ENCODE results near the gene TNMD.
"Not testable (repeated sequence)": the region's sequence is repeated elsewhere in the genome, so short reads cannot be mapped to it uniquely, and the experiment has no call there.

The TNMD gene

DNA sequence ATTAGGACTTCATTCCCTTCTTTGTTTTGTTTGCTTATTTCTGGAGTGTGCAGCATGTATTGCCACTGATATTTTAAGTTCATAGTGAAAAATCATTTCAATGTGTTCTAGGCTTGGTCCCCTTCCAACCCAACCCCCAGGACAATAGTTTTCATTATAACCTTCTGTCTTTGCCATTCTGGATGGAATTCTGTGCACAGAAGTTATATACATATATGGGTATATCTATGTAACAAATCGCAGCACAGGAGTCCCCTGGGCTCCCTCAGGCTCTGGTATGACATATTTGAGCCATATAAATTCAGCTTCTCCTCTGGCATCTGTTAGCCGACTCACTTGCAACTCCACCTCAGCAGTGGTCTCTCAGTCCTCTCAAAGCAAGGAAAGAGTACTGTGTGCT, at the start of gene TNMD:
TNMD (plus strand) TSS at position 326 of the 400 bp plus-strand sequence. CDS start 83 bp downstream, outside the sequence.
- Histone ChIP-seq H3K4me1 (ENCODE audit: control insufficient read depth, insufficient read depth, low read length) (peaks cover 5% of the 10 kb centered on the region), H3K9me3 (ENCODE audit: control insufficient read depth, low read length) (no peaks in the 10 kb centered on the region), H3K4me3 (ENCODE audit: low read length) (no peak within 1 kb of the TSS), H3K36me3 (ENCODE audit: control insufficient read depth, insufficient read depth, low read length) (no peaks in the 10 kb centered on the region), H3K9ac (ENCODE audit: low read length) (no peak within 1 kb of the TSS), H3K27me3 (ENCODE audit: control insufficient read depth, insufficient read depth, low read length) (no peaks in the 10 kb centered on the region)

DNA sequence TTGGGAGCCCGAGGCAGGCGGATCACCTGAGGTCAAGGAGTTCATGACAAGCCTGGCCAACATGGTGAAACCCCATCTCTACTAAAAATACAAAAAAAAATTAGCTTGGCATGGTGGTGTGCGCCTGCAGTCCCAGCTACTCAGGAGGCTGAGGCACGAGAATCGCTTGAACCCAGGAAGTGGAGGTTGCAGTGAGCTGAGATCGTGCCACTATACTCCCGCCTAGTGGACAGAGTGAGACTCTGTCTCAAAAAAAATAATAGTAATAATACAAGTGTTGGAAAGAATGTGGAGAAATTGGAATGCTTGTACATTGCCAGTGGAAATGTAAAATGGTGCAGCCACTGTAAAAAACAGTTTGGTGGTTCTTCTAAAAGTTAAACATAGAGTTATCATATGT, 19.2 kb upstream of the TNMD start:
- H3K4me1 ChIP-seq (ENCODE audit: control insufficient read depth, insufficient read depth, low read length); H3K4me3 ChIP-seq (ENCODE audit: low read length); H3K27me3 ChIP-seq (ENCODE audit: control insufficient read depth, insufficient read depth, low read length); H3K9ac ChIP-seq (ENCODE audit: low read length); H3K9me3 ChIP-seq (ENCODE audit: control insufficient read depth, low read length); H3K36me3 ChIP-seq (ENCODE audit: control insufficient read depth, insufficient read depth, low read length): not testable (repeated sequence)

DNA sequence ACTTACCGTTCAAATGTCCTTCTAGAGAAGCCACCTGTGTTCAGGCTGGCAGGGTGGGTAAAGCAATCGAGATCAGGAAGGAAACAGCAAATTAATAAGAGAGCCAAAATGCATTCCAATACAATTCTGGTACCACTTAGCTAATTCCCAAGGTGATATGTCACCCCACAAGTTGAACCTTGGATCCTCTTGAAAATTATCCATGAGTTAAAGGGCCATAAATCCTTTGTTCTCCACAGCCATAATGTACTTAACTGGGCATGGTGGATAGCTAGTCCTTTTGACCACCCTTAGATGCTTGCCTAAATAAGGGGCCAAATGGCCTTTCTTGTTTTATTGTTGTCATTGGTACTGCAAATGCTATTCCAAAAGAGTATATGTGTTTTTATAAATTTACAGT, 2.0 kb downstream of the TNMD start:
- Histone ChIP-seq H3K4me1 (ENCODE audit: control insufficient read depth, insufficient read depth, low read length) (peaks cover 5% of the 10 kb centered on the region), H3K27me3 (ENCODE audit: control insufficient read depth, insufficient read depth, low read length) (no peaks in the 10 kb centered on the region), H3K4me3 (ENCODE audit: low read length) (no peak overlapping the region), H3K9me3 (ENCODE audit: control insufficient read depth, low read length) (no peaks in the 10 kb centered on the region), H3K36me3 (ENCODE audit: control insufficient read depth, insufficient read depth, low read length) (no peaks in the 10 kb centered on the region), H3K9ac (ENCODE audit: low read length) (no peak overlapping the region)

DNA sequence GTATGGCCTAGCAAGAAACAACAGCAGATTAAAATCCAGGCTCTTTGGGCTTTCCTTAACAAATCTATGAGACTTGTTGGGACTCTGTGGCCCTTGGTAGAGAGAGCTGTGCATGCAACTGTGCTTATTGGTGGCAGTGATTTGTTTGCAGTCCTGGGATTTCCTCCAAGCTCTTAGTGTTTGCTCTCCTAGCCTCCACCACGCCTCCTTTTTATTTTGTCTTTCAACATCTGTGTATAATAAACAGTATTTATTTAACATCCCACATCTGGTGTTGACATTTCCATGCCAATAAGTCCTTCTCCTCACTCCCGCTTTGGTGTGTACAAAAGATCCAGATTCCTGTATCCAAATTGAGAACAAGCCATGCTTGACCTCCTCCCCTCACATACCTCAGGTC, 3.1 kb downstream of the TNMD start:
- Histone ChIP-seq H3K4me3 (ENCODE audit: low read length) (no peak overlapping the region), H3K27me3 (ENCODE audit: control insufficient read depth, insufficient read depth, low read length) (no peaks in the 10 kb centered on the region), H3K9ac (ENCODE audit: low read length) (no peak overlapping the region), H3K4me1 (ENCODE audit: control insufficient read depth, insufficient read depth, low read length) (peaks cover 5% of the 10 kb centered on the region), H3K36me3 (ENCODE audit: control insufficient read depth, insufficient read depth, low read length) (no peaks in the 10 kb centered on the region), H3K9me3 (ENCODE audit: control insufficient read depth, low read length) (no peaks in the 10 kb centered on the region)

DNA sequence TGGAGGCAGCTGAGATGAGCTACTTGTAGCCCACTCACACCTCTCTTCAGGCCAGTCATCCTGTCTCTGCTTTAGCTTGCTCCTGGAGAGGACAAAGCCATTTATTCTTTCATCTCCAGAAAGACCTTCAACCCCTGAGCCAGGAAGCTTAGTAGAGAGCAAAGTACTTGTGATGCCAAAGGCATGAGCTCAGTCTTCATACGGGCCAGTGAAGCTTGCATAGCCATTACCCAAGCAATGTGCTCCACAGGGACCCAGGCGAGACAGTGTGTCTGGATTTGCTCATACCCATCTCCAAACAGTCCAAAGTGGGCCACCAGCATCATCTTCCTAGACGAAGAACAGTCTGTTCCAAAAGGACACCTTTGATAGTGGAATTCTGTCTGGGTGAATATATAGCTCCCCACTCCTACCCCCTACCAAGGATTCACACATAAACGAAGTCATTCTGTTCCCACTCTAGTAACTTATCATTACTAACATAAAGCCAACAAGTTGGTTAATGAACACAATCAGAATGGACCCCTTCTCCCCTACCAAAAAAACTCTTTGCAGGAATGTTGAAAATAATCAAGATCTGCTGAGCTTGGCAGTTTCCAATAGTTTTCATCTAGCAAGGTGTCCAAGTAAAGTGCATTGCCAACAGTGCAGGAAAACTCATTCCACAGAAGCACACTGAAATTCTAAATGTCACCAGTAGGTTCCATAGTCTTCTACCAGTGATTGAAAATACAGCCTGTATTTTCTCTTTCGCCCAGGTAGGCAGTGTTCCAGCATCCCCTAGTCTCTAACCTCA, 6.7 kb downstream of the TNMD start:
- peaks cover 5% of the 10 kb centered on the region for H3K4me1 ChIP-seq (ENCODE audit: control insufficient read depth, insufficient read depth, low read length)
- no peaks in the 10 kb centered on the region for H3K9me3 ChIP-seq (ENCODE audit: control insufficient read depth, low read length)
- no peaks in the 10 kb centered on the region for H3K27me3 ChIP-seq (ENCODE audit: control insufficient read depth, insufficient read depth, low read length)
- no peak overlapping the region for H3K9ac ChIP-seq (ENCODE audit: low read length)
- H3K36me3 ChIP-seq (ENCODE audit: control insufficient read depth, insufficient read depth, low read length) = no peaks in the 10 kb centered on the region
- no peak overlapping the region for H3K4me3 ChIP-seq (ENCODE audit: low read length)

DNA sequence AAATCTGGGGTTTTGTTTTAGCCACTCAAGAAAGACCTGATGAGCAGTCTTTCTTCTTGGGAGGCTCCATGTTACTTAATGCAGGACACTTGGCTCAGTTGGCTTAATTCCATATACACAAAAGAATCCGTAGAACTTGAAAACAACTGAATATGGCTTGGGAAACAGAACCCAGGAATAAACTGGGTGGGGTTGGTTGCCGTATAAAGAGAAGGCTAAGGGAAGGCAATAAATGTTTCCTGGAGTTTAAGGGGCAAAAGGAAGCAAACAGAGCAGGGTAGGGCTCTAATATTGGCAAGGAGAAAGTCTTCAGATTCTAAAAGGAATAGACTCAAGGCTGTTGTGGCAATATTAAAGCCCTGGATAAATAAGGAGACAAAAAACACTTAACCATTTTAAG, 8.4 kb downstream of the TNMD start:
- Histone ChIP-seq H3K9me3 (ENCODE audit: control insufficient read depth, low read length) (no peaks in the 10 kb centered on the region), H3K27me3 (ENCODE audit: control insufficient read depth, insufficient read depth, low read length) (no peaks in the 10 kb centered on the region), H3K4me3 (ENCODE audit: low read length) (no peak overlapping the region), H3K4me1 (ENCODE audit: control insufficient read depth, insufficient read depth, low read length) (no peaks in the 10 kb centered on the region), H3K36me3 (ENCODE audit: control insufficient read depth, insufficient read depth, low read length) (no peaks in the 10 kb centered on the region), H3K9ac (ENCODE audit: low read length) (no peak overlapping the region)

DNA sequence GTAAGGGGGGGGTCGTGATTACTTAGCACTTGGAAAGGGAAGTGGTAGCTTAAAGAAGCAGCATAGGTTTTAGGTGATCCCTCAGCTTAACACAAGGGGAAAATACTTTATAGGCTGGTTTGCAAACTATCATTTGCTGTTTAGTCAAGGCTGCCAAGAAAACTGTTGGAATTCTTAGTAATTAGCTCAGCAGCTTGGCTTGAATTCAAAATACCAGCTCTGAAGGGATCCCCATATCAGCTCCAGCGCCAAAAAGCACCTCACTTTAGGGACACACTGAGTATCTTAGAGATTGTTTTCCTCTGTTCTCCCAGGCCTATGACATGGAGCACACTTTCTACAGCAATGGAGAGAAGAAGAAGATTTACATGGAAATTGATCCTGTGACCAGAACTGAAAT, 8.8 kb downstream of the TNMD start:
- Histone ChIP-seq H3K9me3 (ENCODE audit: control insufficient read depth, low read length) (no peaks in the 10 kb centered on the region), H3K4me3 (ENCODE audit: low read length) (no peak overlapping the region), H3K36me3 (ENCODE audit: control insufficient read depth, insufficient read depth, low read length) (no peaks in the 10 kb centered on the region), H3K4me1 (ENCODE audit: control insufficient read depth, insufficient read depth, low read length) (no peaks in the 10 kb centered on the region), H3K9ac (ENCODE audit: low read length) (no peak overlapping the region), H3K27me3 (ENCODE audit: control insufficient read depth, insufficient read depth, low read length) (no peaks in the 10 kb centered on the region)

DNA sequence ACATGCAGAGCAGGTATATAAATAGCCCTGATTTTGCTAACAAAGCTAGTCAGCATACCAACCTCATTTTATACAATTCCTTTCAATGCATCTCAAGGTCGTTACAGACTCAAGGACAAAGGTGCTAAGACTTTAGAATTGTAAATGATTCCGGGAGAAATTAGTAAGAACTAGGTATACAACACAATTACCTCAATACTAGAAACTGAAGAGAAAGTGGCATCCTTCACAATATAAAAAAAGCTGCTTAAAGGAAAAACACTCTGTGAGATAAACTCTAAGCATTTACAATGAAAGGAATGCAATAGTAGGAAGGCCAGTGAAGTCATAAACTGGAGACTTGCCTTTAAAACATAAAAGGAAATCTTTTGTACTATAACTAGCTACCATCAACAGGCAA, 11.9 kb downstream of the TNMD start:
- Histone ChIP-seq H3K27me3 (ENCODE audit: control insufficient read depth, insufficient read depth, low read length) (no peaks in the 10 kb centered on the region), H3K9ac (ENCODE audit: low read length) (no peak overlapping the region), H3K36me3 (ENCODE audit: control insufficient read depth, insufficient read depth, low read length) (no peaks in the 10 kb centered on the region), H3K9me3 (ENCODE audit: control insufficient read depth, low read length) (no peaks in the 10 kb centered on the region), H3K4me3 (ENCODE audit: low read length) (no peak overlapping the region), H3K4me1 (ENCODE audit: control insufficient read depth, insufficient read depth, low read length) (no peaks in the 10 kb centered on the region)

DNA sequence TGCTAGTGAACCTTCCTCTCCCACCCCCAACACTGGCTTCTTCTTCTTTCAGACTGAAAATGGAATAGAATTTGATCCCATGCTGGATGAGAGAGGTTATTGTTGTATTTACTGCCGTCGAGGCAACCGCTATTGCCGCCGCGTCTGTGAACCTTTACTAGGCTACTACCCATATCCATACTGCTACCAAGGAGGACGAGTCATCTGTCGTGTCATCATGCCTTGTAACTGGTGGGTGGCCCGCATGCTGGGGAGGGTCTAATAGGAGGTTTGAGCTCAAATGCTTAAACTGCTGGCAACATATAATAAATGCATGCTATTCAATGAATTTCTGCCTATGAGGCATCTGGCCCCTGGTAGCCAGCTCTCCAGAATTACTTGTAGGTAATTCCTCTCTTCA, 14.7 kb downstream of the TNMD start:
- no peaks in the 10 kb centered on the region for H3K36me3 ChIP-seq (ENCODE audit: control insufficient read depth, insufficient read depth, low read length)
- H3K27me3 ChIP-seq (ENCODE audit: control insufficient read depth, insufficient read depth, low read length) = no peaks in the 10 kb centered on the region
- H3K4me1 ChIP-seq (ENCODE audit: control insufficient read depth, insufficient read depth, low read length) = no peaks in the 10 kb centered on the region
- H3K4me3 ChIP-seq (ENCODE audit: low read length) = no peak overlapping the region
- no peaks in the 10 kb centered on the region for H3K9me3 ChIP-seq (ENCODE audit: control insufficient read depth, low read length)
- no peak overlapping the region for H3K9ac ChIP-seq (ENCODE audit: low read length)

DNA sequence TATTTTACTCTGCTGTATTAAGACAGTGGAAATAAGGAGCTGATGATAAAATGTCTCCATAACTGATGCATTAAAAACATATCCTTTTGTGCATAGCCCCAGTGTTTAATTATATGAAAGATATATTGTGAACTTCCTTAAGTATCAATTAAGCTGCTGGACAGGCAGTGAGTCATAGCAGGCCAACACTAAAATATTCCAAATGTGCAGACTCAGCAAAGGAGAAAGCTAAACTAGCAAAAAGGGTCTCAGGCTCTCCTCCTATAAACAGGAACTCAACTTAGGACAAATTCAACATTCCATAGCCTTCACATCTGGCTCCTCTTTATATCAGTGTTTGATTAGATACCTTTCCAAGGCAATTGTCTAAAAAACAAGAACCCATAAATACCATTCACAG, 15.6 kb downstream of the TNMD start:
- H3K9me3 ChIP-seq (ENCODE audit: control insufficient read depth, low read length) = no peaks in the 10 kb centered on the region
- no peaks in the 10 kb centered on the region for H3K36me3 ChIP-seq (ENCODE audit: control insufficient read depth, insufficient read depth, low read length)
- no peak overlapping the region for H3K4me3 ChIP-seq (ENCODE audit: low read length)
- no peak overlapping the region for H3K9ac ChIP-seq (ENCODE audit: low read length)
- H3K27me3 ChIP-seq (ENCODE audit: control insufficient read depth, insufficient read depth, low read length) = no peaks in the 10 kb centered on the region
- H3K4me1 ChIP-seq (ENCODE audit: control insufficient read depth, insufficient read depth, low read length) = no peaks in the 10 kb centered on the region

DNA sequence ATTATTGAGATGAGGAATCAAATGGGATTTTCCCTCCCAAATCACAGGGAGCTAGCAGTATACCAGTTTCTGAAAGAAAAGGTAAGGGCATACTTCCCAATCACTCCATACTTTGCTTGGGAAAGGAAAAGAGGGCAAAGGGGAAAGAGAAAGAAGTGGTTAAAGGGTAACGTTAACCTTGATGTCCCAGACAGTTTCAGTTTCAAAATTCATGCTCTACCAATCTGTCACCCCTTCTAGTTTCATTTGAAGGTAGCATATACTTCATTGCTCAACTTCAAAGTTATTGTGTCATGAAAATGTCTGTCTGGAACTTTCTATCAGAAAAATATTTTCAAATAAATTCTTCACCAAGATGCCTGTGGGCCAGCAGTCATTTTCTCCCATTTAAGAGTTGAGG, 16.0 kb downstream of the TNMD start:
- Histone ChIP-seq H3K4me3 (ENCODE audit: low read length) (no peak overlapping the region), H3K9ac (ENCODE audit: low read length) (no peak overlapping the region), H3K4me1 (ENCODE audit: control insufficient read depth, insufficient read depth, low read length) (no peaks in the 10 kb centered on the region), H3K9me3 (ENCODE audit: control insufficient read depth, low read length) (no peaks in the 10 kb centered on the region), H3K27me3 (ENCODE audit: control insufficient read depth, insufficient read depth, low read length) (no peaks in the 10 kb centered on the region), H3K36me3 (ENCODE audit: control insufficient read depth, insufficient read depth, low read length) (no peaks in the 10 kb centered on the region)

DNA sequence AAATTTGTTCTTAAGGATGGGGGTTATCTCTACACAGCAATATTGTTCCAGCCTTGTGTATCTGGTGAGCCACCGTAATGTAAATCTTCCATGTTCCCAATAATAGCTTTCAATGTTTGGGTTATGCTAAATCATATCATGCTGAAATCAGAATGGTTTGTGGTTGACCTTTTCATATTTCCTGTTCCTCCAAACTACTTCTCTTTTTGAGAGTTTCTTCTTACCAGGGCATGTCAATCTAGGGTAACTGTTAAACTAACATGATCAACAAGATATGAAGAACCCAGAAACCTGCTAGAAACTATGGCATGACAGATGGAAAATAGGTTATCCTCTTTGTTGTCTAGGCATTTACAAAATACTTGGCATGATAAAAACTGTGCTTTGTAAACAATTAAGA, 22.0 kb downstream of the TNMD start:
- no peak overlapping the region for H3K9ac ChIP-seq (ENCODE audit: low read length)
- H3K4me1 ChIP-seq (ENCODE audit: control insufficient read depth, insufficient read depth, low read length) = no peaks in the 10 kb centered on the region
- H3K27me3 ChIP-seq (ENCODE audit: control insufficient read depth, insufficient read depth, low read length) = no peaks in the 10 kb centered on the region
- no peak overlapping the region for H3K4me3 ChIP-seq (ENCODE audit: low read length)
- no peaks in the 10 kb centered on the region for H3K36me3 ChIP-seq (ENCODE audit: control insufficient read depth, insufficient read depth, low read length)
- no peaks in the 10 kb centered on the region for H3K9me3 ChIP-seq (ENCODE audit: control insufficient read depth, low read length)

DNA sequence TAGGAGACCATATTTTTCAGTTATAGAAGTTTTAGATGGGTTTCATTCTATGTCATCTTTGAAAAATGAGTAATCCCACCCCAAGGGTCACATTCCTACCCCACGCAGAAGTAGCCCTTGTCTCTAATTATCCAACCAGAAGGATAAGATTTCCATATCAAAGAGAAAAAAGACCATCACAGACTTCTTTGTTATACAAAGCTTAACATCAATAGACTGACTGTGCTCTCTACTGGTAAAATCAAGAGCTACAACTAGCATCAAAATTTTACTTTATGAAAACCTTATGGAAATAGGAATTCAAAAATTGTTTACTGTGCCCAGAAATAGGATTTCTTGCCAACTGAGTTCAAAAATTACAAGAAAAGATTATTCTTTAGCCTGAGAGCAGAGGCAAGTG, 24.9 kb downstream of the TNMD start:
- Histone ChIP-seq H3K9me3 (ENCODE audit: control insufficient read depth, low read length) (no peaks in the 10 kb centered on the region), H3K27me3 (ENCODE audit: control insufficient read depth, insufficient read depth, low read length) (no peaks in the 10 kb centered on the region), H3K9ac (ENCODE audit: low read length) (no peak overlapping the region), H3K36me3 (ENCODE audit: control insufficient read depth, insufficient read depth, low read length) (no peaks in the 10 kb centered on the region), H3K4me1 (ENCODE audit: control insufficient read depth, insufficient read depth, low read length) (no peaks in the 10 kb centered on the region), H3K4me3 (ENCODE audit: low read length) (no peak overlapping the region)

Measured in mucosa of stomach (tissue), 1 donor.